Nephron (organoid): Measurements from ENCODE around the gene TYROBP.
"Not testable (repeated sequence)": the region's sequence is repeated elsewhere in the genome, so short reads cannot be mapped to it uniquely, and the experiment has no call there.

Experiments used
- H3K27ac Mint-ChIP-seq, 3 experiments: 2 replicates each; pipeline ENCODE4 v1.8.0; 2020; ENCODE audit warnings: mixed read lengths in 3 of 3, mild to moderate bottlenecking in 2 of 3, moderate library complexity in 1 of 3
- H3K27me3 Mint-ChIP-seq: 2 replicates; pipeline ENCODE4 v1.8.0; 2021; ENCODE audit warnings: low read depth, mild to moderate bottlenecking, moderate library complexity, mixed read lengths
- H3K36me3 Mint-ChIP-seq: 2 replicates; pipeline ENCODE4 v1.8.0; 2020; ENCODE audit warnings: low read depth, mixed read lengths
- H3K4me1 Mint-ChIP-seq: 2 replicates; pipeline ENCODE4 v1.8.0; 2020; ENCODE audit warnings: mixed read lengths
- H3K4me3 Mint-ChIP-seq, 3 experiments: 2 replicates each; pipeline ENCODE4 v1.8.0; 2020; ENCODE audit warnings: mild to moderate bottlenecking in 3 of 3, mixed read lengths in 3 of 3, moderate library complexity in 2 of 3
- H3K9me3 Mint-ChIP-seq: 2 replicates; pipeline ENCODE4 v1.8.0; 2020; ENCODE audit warnings: mixed read lengths
- TF ChIP-seq, protein P1 (sequence below), 3 experiments: fragments of 200-600 bp; sonication (generic); IDR thresholded peaks; one replicate each; pipeline ENCODE4 v1.5.0; 2021; ENCODE audit warnings: antibody characterized with exemption in 3 of 3; ENCODE audit not compliant: unreplicated experiment in 3 of 3

Gene TYROBP

GRCh38 chr19:35908010-35908441, at the start of gene TYROBP:
Gene TYROBP (minus strand): TSS chr19:35908295. CDS start chr19:35908228, 67 bp downstream.
- TF ChIP-seq, protein P1, sequence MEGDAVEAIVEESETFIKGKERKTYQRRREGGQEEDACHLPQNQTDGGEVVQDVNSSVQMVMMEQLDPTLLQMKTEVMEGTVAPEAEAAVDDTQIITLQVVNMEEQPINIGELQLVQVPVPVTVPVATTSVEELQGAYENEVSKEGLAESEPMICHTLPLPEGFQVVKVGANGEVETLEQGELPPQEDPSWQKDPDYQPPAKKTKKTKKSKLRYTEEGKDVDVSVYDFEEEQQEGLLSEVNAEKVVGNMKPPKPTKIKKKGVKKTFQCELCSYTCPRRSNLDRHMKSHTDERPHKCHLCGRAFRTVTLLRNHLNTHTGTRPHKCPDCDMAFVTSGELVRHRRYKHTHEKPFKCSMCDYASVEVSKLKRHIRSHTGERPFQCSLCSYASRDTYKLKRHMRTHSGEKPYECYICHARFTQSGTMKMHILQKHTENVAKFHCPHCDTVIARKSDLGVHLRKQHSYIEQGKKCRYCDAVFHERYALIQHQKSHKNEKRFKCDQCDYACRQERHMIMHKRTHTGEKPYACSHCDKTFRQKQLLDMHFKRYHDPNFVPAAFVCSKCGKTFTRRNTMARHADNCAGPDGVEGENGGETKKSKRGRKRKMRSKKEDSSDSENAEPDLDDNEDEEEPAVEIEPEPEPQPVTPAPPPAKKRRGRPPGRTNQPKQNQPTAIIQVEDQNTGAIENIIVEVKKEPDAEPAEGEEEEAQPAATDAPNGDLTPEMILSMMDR (IDR thresholded peaks at IDR 0.05; ENCODE audit: unreplicated experiment in 3 of 3): no peak
- Mint-ChIP-seq H3K4me3 (no peak within 1 kb of the TSS), H3K36me3 (no peaks in the 10 kb centered on the region), H3K27ac (no peak within 1 kb of the TSS), H3K27me3 (peaks cover 10% of the 10 kb centered on the region), H3K4me1 (peaks cover 4% of the 10 kb centered on the region), H3K9me3 (no peaks in the 10 kb centered on the region)

DNA sequence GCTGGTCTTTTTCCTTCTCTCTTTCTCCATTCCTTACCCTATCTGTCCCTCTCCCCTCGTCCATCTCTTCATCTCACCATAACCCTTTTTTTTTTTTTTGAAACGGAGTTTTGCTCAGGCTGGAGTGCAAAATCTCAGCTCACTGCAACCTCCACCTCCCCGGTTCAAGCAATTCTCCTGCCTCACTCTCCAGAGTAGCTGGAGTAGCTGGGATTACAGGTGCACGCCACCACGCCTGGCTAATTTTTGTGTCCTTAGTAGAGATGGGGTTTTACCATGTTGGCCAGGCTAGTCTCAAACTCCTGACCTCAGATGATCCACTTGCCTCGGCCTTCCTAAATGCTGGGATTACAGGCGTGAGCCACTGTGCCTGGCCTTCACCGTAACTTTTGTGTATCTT, 49.3 kb upstream of the TYROBP start:
- H3K9me3 Mint-ChIP-seq, H3K4me3 Mint-ChIP-seq, H3K36me3 Mint-ChIP-seq, H3K4me1 Mint-ChIP-seq, H3K27ac Mint-ChIP-seq: not testable (repeated sequence)
- H3K27me3 Mint-ChIP-seq: peaks cover 58% of the 10 kb centered on the region

DNA sequence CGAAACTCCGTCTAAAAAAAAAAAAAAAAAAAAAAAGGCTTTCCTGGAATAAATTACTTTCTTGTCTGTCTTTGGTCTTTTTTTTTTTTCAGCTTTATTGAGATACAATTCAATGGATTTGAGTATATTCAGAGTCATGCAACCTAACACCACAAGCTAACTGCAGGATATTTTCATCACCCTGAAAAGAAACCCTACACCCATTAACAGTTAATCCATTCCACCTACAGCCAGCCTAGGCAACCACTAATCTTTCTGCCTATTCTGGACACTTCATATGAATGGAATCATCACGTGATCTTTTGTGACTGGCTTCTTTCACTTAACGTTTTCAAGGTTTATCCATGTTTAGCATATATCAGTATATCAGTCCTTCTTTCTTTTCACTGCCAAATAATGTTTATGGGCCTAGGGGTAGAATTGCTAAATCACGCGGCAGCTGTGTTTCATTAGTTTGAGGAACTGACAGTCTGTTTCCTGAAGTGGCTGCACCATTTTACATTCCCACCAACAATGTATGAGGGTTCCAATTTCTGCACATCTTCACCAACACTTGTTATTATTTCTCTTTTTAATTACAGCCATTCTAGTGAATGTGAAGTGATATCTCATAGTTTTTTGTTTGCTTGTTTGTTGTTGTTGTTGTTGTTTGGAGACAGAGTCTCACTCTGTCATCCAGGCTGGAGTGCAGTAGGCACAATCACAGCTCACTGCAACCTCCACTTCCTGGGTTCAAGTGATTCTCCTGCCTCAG, 48.0 kb upstream of the TYROBP start:
- no peaks in the 10 kb centered on the region for H3K4me1 Mint-ChIP-seq
- H3K36me3 Mint-ChIP-seq: no peaks in the 10 kb centered on the region
- H3K27me3 Mint-ChIP-seq: peaks cover 49% of the 10 kb centered on the region
- TF ChIP-seq, protein P1 (IDR thresholded peaks at IDR 0.05; ENCODE audit: unreplicated experiment in 3 of 3): no peak
- peaks cover 3% of the 10 kb centered on the region for H3K9me3 Mint-ChIP-seq
- no peak overlapping the region for H3K4me3 Mint-ChIP-seq
- no peak overlapping the region for H3K27ac Mint-ChIP-seq

GRCh38 chr19:35949131-35949530, 41.0 kb upstream of the TYROBP start:
- Mint-ChIP-seq H3K36me3 (peaks cover 11% of the 10 kb centered on the region), H3K27me3 (peaks cover 4% of the 10 kb centered on the region), H3K9me3 (no peaks in the 10 kb centered on the region), H3K4me1 (peaks cover 5% of the 10 kb centered on the region), H3K4me3 (no peak overlapping the region), H3K27ac (peak overlapping the region; percentile 6 to 77 (median 62))
- TF ChIP-seq, protein P1 (IDR thresholded peaks at IDR 0.05; ENCODE audit: unreplicated experiment in 3 of 3): no peak

GRCh38 chr19:35946203-35946602, 38.1 kb upstream of the TYROBP start:
- no peak overlapping the region for H3K27ac Mint-ChIP-seq
- TF ChIP-seq, protein P1 (IDR thresholded peaks at IDR 0.05; ENCODE audit: unreplicated experiment in 3 of 3): no peak
- H3K27me3 Mint-ChIP-seq: peaks cover 4% of the 10 kb centered on the region
- peaks cover 27% of the 10 kb centered on the region for H3K36me3 Mint-ChIP-seq
- H3K9me3 Mint-ChIP-seq: no peaks in the 10 kb centered on the region
- H3K4me3 Mint-ChIP-seq: no peak overlapping the region
- peaks cover 5% of the 10 kb centered on the region for H3K4me1 Mint-ChIP-seq

DNA sequence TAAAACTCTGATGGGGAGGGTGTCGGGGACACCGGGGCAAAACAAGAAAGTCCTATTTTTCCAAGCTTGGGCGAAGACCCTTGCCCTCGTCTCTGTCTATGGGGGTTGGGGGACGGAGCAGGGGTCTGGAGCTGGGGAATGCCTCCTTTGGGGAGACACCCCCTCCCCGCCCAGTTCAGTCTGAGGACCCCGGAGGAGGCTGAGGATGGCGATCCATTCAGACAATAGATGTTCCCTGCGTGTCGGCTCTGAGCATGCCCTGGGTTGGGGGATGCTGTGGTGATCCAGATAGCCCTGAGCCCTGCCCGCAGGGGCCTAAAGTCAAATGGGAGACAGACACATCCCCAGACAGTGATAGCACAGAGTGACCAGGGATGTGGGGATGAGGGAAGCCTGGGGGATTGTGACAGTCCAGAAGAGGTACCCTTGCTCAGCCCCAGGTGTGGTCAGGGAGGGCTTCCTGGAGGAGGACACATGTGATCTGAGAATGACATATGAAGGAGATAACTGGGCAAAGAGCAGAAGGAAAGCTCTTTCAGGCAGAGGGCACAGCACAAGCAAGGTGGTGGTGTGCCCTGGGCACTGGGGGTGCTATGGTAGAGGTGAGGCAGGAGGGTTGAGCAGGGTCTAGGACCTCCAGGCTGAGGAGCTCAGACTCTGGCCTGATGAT, 37.2 kb upstream of the TYROBP start:
- peaks cover 34% of the 10 kb centered on the region for H3K36me3 Mint-ChIP-seq
- H3K9me3 Mint-ChIP-seq: no peaks in the 10 kb centered on the region
- peaks cover 5% of the 10 kb centered on the region for H3K4me1 Mint-ChIP-seq
- H3K27ac Mint-ChIP-seq: no peak overlapping the region
- no peak overlapping the region for H3K4me3 Mint-ChIP-seq
- H3K27me3 Mint-ChIP-seq: peaks cover 4% of the 10 kb centered on the region
- TF ChIP-seq, protein P1 (IDR thresholded peaks at IDR 0.05; ENCODE audit: unreplicated experiment in 3 of 3): no peak
